GM23338 (cell line): Measurements from ENCODE around the gene TRABD2A.

ENCODE experiments used
- CREB1 ChIP-seq: fragments of 250-450 bp; sonication (Bioruptor Pico); IDR thresholded peaks from 2 replicates; pipeline ENCODE4 v1.5.0; 2020; ENCODE audit warnings: low read depth, mild to moderate bottlenecking, moderate library complexity
- EZH2 ChIP-seq: fragments of 200-600 bp; sonication (generic); IDR thresholded peaks from one replicate; pipeline ENCODE4 v1.8.0; 2017; ENCODE audit warnings: antibody characterized with exemption, mild to moderate bottlenecking, low read depth; ENCODE audit not compliant: unreplicated experiment
- EZH2phosphoT487 ChIP-seq: fragments of 200-600 bp; sonication (generic); IDR thresholded peaks from one replicate; pipeline ENCODE4 v1.8.1; 2018; ENCODE audit warnings: antibody characterized with exemption; ENCODE audit not compliant: unreplicated experiment
- JUNB ChIP-seq: IDR thresholded peaks from one replicate; pipeline ENCODE4 v1.6.1; 2016; ENCODE audit warnings: antibody characterized with exemption; ENCODE audit not compliant: unreplicated experiment
- NANOG ChIP-seq: IDR thresholded peaks from 2 replicates; pipeline ENCODE4 v1.6.1; 2016; ENCODE audit warnings: antibody characterized with exemption, borderline replicate concordance
- POLR2AphosphoS5 ChIP-seq: IDR thresholded peaks from 2 replicates; pipeline ENCODE4 v1.6.1; 2016; ENCODE audit warnings: antibody characterized with exemption, low read depth
- STAT1 ChIP-seq: IDR thresholded peaks from one replicate; pipeline ENCODE4 v1.6.1; 2016; ENCODE audit warnings: antibody characterized with exemption; ENCODE audit not compliant: unreplicated experiment
- ZNF114 ChIP-seq: fragments of 250-450 bp; sonication (Bioruptor Pico); IDR thresholded peaks from 2 replicates; pipeline ENCODE4 v1.5.0; 2020; ENCODE audit warnings: mild to moderate bottlenecking, moderate library complexity
- ZNF331 ChIP-seq: fragments of 250-450 bp; sonication (Bioruptor Pico); IDR thresholded peaks from 2 replicates; pipeline ENCODE4 v1.5.0; 2020; ENCODE audit warnings: low read depth, mild to moderate bottlenecking, moderate library complexity
- TF ChIP-seq, protein P1 (sequence below), 2 experiments: fragments of 200-600 bp in 1 of 2; sonication (generic) in 1 of 2; conservative IDR thresholded peaks; 2 replicates each; pipeline versions ENCODE4 v1.5.1 to v1.6.1; 2016 to 2017; ENCODE audit warnings: antibody characterized with exemption in 2 of 2, low read depth in 2 of 2, mild to moderate bottlenecking in 2 of 2, moderate library complexity in 1 of 2
- TF ChIP-seq, protein P2 (sequence below): IDR thresholded peaks from one replicate; pipeline ENCODE4 v1.6.1; 2018; ENCODE audit warnings: antibody characterized with exemption; ENCODE audit not compliant: unreplicated experiment
- TF ChIP-seq, protein P3 (sequence below): fragments of 250-450 bp; sonication (Bioruptor Pico); IDR thresholded peaks from 2 replicates; pipeline ENCODE4 v1.5.0; 2020; ENCODE audit warnings: mild to moderate bottlenecking, moderate library complexity
- TF ChIP-seq, protein P4 (sequence below): IDR thresholded peaks from 2 replicates; pipeline ENCODE4 v1.6.1; 2016; ENCODE audit warnings: antibody characterized with exemption

DNA sequence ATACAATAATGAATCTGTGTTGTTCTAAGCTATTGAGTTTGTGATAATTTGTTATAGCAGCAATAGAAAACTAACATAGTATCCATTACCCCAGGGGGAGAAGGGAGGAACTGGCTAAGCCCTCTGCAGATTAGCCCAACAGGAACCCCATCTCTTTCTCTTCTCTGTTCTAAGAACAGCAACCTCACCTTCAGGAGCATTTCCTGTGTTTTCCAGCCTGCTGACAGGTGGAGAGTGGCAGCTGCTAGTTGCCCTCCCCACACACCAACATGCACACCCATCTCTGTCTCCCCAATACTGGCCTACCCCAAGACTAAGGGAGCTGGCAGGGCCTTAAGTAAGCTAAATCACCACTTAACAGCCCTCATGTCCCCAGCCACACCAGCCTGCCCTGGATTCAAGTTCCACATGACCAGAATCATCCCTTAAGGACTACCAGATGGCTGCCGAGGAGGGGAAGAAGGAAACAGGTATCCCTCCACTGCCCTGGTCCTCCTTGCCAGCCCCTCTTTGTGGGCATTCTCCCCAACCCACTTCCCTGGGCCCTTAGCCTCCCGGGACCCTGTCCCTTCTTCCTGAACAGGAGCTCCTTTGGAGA is 52.8 kb downstream of the TRABD2A start:
- TF ChIP-seq, protein P1, sequence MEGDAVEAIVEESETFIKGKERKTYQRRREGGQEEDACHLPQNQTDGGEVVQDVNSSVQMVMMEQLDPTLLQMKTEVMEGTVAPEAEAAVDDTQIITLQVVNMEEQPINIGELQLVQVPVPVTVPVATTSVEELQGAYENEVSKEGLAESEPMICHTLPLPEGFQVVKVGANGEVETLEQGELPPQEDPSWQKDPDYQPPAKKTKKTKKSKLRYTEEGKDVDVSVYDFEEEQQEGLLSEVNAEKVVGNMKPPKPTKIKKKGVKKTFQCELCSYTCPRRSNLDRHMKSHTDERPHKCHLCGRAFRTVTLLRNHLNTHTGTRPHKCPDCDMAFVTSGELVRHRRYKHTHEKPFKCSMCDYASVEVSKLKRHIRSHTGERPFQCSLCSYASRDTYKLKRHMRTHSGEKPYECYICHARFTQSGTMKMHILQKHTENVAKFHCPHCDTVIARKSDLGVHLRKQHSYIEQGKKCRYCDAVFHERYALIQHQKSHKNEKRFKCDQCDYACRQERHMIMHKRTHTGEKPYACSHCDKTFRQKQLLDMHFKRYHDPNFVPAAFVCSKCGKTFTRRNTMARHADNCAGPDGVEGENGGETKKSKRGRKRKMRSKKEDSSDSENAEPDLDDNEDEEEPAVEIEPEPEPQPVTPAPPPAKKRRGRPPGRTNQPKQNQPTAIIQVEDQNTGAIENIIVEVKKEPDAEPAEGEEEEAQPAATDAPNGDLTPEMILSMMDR (conservative IDR thresholded peaks at IDR 0.05; ENCODE audit: low read depth in 2 of 2): no peak
- no peak for TF ChIP-seq POLR2AphosphoS5
- no peak for TF ChIP-seq STAT1
- TF ChIP-seq EZH2: no peak
- no peak for TF ChIP-seq CREB1 (CRISPR knock-in tag)
- TF ChIP-seq NANOG: no peak
- TF ChIP-seq JUNB: no peak
- TF ChIP-seq, protein P2, sequence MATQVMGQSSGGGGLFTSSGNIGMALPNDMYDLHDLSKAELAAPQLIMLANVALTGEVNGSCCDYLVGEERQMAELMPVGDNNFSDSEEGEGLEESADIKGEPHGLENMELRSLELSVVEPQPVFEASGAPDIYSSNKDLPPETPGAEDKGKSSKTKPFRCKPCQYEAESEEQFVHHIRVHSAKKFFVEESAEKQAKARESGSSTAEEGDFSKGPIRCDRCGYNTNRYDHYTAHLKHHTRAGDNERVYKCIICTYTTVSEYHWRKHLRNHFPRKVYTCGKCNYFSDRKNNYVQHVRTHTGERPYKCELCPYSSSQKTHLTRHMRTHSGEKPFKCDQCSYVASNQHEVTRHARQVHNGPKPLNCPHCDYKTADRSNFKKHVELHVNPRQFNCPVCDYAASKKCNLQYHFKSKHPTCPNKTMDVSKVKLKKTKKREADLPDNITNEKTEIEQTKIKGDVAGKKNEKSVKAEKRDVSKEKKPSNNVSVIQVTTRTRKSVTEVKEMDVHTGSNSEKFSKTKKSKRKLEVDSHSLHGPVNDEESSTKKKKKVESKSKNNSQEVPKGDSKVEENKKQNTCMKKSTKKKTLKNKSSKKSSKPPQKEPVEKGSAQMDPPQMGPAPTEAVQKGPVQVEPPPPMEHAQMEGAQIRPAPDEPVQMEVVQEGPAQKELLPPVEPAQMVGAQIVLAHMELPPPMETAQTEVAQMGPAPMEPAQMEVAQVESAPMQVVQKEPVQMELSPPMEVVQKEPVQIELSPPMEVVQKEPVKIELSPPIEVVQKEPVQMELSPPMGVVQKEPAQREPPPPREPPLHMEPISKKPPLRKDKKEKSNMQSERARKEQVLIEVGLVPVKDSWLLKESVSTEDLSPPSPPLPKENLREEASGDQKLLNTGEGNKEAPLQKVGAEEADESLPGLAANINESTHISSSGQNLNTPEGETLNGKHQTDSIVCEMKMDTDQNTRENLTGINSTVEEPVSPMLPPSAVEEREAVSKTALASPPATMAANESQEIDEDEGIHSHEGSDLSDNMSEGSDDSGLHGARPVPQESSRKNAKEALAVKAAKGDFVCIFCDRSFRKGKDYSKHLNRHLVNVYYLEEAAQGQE: no peak
- TF ChIP-seq ZNF114: no peak
- no peak for TF ChIP-seq EZH2phosphoT487
- TF ChIP-seq, protein P3, sequence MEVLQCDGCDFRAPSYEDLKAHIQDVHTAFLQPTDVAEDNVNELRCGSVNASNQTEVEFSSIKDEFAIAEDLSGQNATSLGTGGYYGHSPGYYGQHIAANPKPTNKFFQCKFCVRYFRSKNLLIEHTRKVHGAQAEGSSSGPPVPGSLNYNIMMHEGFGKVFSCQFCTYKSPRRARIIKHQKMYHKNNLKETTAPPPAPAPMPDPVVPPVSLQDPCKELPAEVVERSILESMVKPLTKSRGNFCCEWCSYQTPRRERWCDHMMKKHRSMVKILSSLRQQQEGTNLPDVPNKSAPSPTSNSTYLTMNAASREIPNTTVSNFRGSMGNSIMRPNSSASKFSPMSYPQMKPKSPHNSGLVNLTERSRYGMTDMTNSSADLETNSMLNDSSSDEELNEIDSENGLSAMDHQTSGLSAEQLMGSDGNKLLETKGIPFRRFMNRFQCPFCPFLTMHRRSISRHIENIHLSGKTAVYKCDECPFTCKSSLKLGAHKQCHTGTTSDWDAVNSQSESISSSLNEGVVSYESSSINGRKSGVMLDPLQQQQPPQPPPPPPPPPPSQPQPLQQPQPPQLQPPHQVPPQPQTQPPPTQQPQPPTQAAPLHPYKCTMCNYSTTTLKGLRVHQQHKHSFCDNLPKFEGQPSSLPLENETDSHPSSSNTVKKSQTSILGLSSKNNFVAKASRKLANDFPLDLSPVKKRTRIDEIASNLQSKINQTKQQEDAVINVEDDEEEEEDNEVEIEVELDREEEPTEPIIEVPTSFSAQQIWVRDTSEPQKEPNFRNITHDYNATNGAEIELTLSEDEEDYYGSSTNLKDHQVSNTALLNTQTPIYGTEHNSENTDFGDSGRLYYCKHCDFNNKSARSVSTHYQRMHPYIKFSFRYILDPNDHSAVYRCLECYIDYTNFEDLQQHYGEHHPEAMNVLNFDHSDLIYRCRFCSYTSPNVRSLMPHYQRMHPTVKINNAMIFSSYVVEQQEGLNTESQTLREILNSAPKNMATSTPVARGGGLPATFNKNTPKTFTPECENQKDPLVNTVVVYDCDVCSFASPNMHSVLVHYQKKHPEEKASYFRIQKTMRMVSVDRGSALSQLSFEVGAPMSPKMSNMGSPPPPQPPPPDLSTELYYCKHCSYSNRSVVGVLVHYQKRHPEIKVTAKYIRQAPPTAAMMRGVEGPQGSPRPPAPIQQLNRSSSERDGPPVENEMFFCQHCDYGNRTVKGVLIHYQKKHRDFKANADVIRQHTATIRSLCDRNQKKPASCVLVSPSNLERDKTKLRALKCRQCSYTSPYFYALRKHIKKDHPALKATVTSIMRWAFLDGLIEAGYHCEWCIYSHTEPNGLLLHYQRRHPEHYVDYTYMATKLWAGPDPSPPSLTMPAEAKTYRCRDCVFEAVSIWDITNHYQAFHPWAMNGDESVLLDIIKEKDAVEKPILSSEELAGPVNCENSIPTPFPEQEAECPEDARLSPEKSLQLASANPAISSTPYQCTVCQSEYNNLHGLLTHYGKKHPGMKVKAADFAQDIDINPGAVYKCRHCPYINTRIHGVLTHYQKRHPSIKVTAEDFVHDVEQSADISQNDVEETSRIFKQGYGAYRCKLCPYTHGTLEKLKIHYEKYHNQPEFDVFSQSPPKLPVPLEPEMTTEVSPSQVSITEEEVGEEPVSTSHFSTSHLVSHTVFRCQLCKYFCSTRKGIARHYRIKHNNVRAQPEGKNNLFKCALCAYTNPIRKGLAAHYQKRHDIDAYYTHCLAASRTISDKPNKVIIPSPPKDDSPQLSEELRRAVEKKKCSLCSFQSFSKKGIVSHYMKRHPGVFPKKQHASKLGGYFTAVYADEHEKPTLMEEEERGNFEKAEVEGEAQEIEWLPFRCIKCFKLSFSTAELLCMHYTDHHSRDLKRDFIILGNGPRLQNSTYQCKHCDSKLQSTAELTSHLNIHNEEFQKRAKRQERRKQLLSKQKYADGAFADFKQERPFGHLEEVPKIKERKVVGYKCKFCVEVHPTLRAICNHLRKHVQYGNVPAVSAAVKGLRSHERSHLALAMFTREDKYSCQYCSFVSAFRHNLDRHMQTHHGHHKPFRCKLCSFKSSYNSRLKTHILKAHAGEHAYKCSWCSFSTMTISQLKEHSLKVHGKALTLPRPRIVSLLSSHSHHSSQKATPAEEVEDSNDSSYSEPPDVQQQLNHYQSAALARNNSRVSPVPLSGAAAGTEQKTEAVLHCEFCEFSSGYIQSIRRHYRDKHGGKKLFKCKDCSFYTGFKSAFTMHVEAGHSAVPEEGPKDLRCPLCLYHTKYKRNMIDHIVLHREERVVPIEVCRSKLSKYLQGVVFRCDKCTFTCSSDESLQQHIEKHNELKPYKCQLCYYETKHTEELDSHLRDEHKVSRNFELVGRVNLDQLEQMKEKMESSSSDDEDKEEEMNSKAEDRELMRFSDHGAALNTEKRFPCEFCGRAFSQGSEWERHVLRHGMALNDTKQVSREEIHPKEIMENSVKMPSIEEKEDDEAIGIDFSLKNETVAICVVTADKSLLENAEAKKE (CRISPR knock-in tag): no peak
- TF ChIP-seq ZNF331 (CRISPR knock-in tag): no peak
- TF ChIP-seq, protein P4, sequence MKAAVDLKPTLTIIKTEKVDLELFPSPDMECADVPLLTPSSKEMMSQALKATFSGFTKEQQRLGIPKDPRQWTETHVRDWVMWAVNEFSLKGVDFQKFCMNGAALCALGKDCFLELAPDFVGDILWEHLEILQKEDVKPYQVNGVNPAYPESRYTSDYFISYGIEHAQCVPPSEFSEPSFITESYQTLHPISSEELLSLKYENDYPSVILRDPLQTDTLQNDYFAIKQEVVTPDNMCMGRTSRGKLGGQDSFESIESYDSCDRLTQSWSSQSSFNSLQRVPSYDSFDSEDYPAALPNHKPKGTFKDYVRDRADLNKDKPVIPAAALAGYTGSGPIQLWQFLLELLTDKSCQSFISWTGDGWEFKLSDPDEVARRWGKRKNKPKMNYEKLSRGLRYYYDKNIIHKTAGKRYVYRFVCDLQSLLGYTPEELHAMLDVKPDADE: no peak
